Right lobe of liver (tissue), 6 donors: ENCODE measurements around the gene CD9. TPM values are rescaled to one million over a fixed set of nuclear protein-coding genes. Genes with fewer than 3 reads are reported as not detected.

Experiments used
- ATAC-seq, 4 donors: fragments of 200-7000 bp; cut with Tn5 transposase; one replicate each; pipeline ENCODE4 v1.9.1; 2020; ENCODE audit warnings: mild to moderate bottlenecking in 4 of 4, moderate library complexity in 4 of 4
- DNase-seq, 3 donors: peaks; one replicate each; pipeline ENCODE4 v3.0.0-alpha.2; 2020
- H3K27ac ChIP-seq, 3 donors: fragments of 200-600 bp; one replicate each; pipeline ENCODE4 v1.8.0; 2022
- H3K27me3 ChIP-seq, 2 donors: fragments of 200-600 bp; one replicate each; pipeline ENCODE4 v1.8.0; 2022
- H3K36me3 ChIP-seq, 4 donors: fragments of 200-600 bp; sonication (generic) in 1 of 4; one replicate each; pipeline versions ENCODE4 v1.5.1 to v1.8.0; 2017 to 2022; ENCODE audit warnings: control low read depth in 1 of 4
- H3K4me1 ChIP-seq, 4 donors: fragments of 200-600 bp; sonication (generic) in 1 of 4; one replicate each; pipeline versions ENCODE4 v1.5.1 to v1.8.0; 2017 to 2022; ENCODE audit warnings: control low read depth in 1 of 4
- H3K4me3 ChIP-seq, 3 donors: fragments of 200-600 bp; one replicate each; pipeline ENCODE4 v1.8.0; 2022
- H3K9me3 ChIP-seq, 4 donors: fragments of 200-600 bp; sonication (generic) in 1 of 4; one replicate each; pipeline versions ENCODE4 v1.5.1 to v1.8.0; 2017 to 2022; ENCODE audit warnings: control low read depth in 1 of 4
- CTCF ChIP-seq, 4 donors: fragments of 200-600 bp in 3 of 4; fragments of 450-650 bp in 1 of 4; IDR thresholded peaks; one replicate each; pipeline versions ENCODE4 v1.5.1 to v1.8.0; 2016 to 2022; ENCODE audit warnings: antibody characterized with exemption in 4 of 4, mild to moderate bottlenecking in 2 of 4
- POLR2A ChIP-seq: fragments of 450-650 bp; IDR thresholded peaks from one replicate; pipeline ENCODE4 v1.6.1; 2017; ENCODE audit warnings: antibody characterized with exemption, mild to moderate bottlenecking
- WGBS: methylation state at CpG from one replicate; pipeline ENCODE4 v1.1.6; 2018; ENCODE audit warnings: low coverage, low lambda C conversion rate; ENCODE audit not compliant: insufficient coverage; ENCODE audit errors: missing lambda C conversion rate; 5-methylcytosine and 5-hydroxymethylcytosine counted together
- intact Hi-C, 2 donors: fragments of 100-400 bp; cut with DNase I; formaldehyde crosslinking; loops; one replicate each; pipeline versions ENCODE4 v1.11.2 to v1.14.1; 2022
- total RNA-seq, 6 experiments: library from RNA; depleted of rRNA in 2 of 6; stranded (reverse); fragments of >200 nt in 2 of 6; fragmentation: NEBNext Ultra II Directional in 3 of 6; extraction: Animal tissue kit (Norgen Biotek cat#: 25700) in 3 of 6; gene quantifications; one replicate each; pipeline versions ENCODE4 v1.1.0 to v1.2.4, GENCODE V29; 2016 to 2023
- donor health status: DM: no; HTN: yes; CAD: no.
- donor health status: DM: no; HTN: no; CAD: no.
- donor health status: DM: no; HTN: no; CAD: no.
- donor health status: DM: no; HTN: yes; CAD: no.
- donor health status: DM: no; HTN: yes; CAD: no.

CD9 gene
- total RNA-seq, 6 experiments from 2014 or later: 17.2 to 65.7 (median 34.2) TPM

GRCh38 chr12:6275928-6276887 is 76.0 kb downstream of the CD9 start:
- H3K36me3 ChIP-seq: no peaks in the 10 kb centered on the region
- H3K27ac ChIP-seq: no peak overlapping the region
- H3K4me1 ChIP-seq: peaks cover 0 to 28% (median 8%) of the 10 kb centered on the region in 4 donors
- no peaks in the 10 kb centered on the region for H3K9me3 ChIP-seq
- DNase-seq (peak in 1 of 3 donors; percentile 22), ATAC-seq (no peak)
- H3K27me3 ChIP-seq: no peaks in the 10 kb centered on the region
- H3K4me3 ChIP-seq: no peak overlapping the region
- intact Hi-C loops: loop anchor here in 1 of 2 donors (10.0 kb wide), 1 partner anchor 71 kb away; the partner anchor contains the start of gene CD9
- 72% methylated on average over 10 of the region's 16 CpGs for WGBS
- TF ChIP-seq CTCF (IDR thresholded peaks at IDR 0.05): no peak

- no peak for ATAC-seq
- Histone ChIP-seq H3K4me1 (peaks cover 0 to 28% (median 8%) of the 10 kb centered on the region in 4 donors), H3K4me3 (no peak overlapping the region), H3K27ac (peak overlapping the region in 1 of 3 donors; percentile 95), H3K27me3 (no peaks in the 10 kb centered on the region), H3K9me3 (no peaks in the 10 kb centered on the region), H3K36me3 (no peaks in the 10 kb centered on the region)
- TF ChIP-seq POLR2A (no peak), CTCF (IDR thresholded peaks at IDR 0.05) (no peak)
- intact Hi-C loops: loop anchor here in 1 of 2 donors (10.0 kb wide), 1 partner anchor 72 kb away; the partner anchor contains the start of gene CD9
- WGBS: 69% methylated on average over 7 of the region's 7 CpGs
- DNase-seq: peak in 1 of 3 donors; percentile 24
These were observed 76.9 kb downstream of the CD9 start for GRCh38 chr12:6276956-6277620.

GRCh38 chr12:6277982-6278438 is 77.8 kb downstream of the CD9 start:
- Histone ChIP-seq H3K27me3 (no peaks in the 10 kb centered on the region), H3K4me1 (peaks cover 0 to 28% (median 8%) of the 10 kb centered on the region in 4 donors), H3K36me3 (no peaks in the 10 kb centered on the region), H3K27ac (peak overlapping the region; percentile 87 to 95 (median 87)), H3K4me3 (peak overlapping the region; percentile 39 to 57 (median 56)), H3K9me3 (no peaks in the 10 kb centered on the region)
- 15% methylated on average over 15 of the region's 15 CpGs for WGBS
- intact Hi-C loops: loop anchor here in 1 of 2 donors (10.0 kb wide), 1 partner anchor 73 kb away; the partner anchor contains the start of gene CD9
- TF ChIP-seq CTCF (IDR thresholded peaks at IDR 0.05) (no peak), POLR2A (no peak)
- DNase-seq (peak; percentile 67 to 75 (median 73)), ATAC-seq (peak; percentile 17 to 49 (median 40))

- DNase-seq (peak; percentile 90 to 91 (median 90)), ATAC-seq (peak; percentile 84 to 95 (median 91))
- Histone ChIP-seq H3K27me3 (no peaks in the 10 kb centered on the region), H3K27ac (peak overlapping the region; percentile 87 to 95 (median 87)), H3K4me3 (peak overlapping the region; percentile 39 to 57 (median 56)), H3K9me3 (no peaks in the 10 kb centered on the region), H3K36me3 (no peaks in the 10 kb centered on the region), H3K4me1 (peaks cover 0 to 28% (median 8%) of the 10 kb centered on the region in 4 donors)
- intact Hi-C loops: loop anchor here in 1 of 2 donors (10.0 kb wide), 1 partner anchor 74 kb away; the partner anchor contains the start of gene CD9
- WGBS: 5% methylated on average over 26 of the region's 88 CpGs
- TF ChIP-seq CTCF (IDR thresholded peaks at IDR 0.05): peak; percentile 84 to 99 (median 94)
- TF ChIP-seq POLR2A: peak; percentile 84
These were observed 78.4 kb downstream of the CD9 start for GRCh38 chr12:6278439-6279255.
